Right lung (tissue), 5 donors: Measurements from ENCODE around the gene PRKAB1. TPM values are rescaled to one million over a fixed set of nuclear protein-coding genes. Genes with fewer than 3 reads are reported as not detected.
A peak's percentile ranks its signal among the peaks of the same experiment; 100 is the strongest.

ENCODE experiments used
- DNase-seq, 2 donors: peaks; one replicate each; pipeline ENCODE4 v3.0.0-alpha.2; 2013
- polyA plus RNA-seq, 5 donors: library from polyadenylated mRNA; unstranded; fragments of 120-200 nt; gene quantifications; one replicate each; pipeline versions ENCODE4 v1.2.1 to v1.2.3, GENCODE V29; 2013; ENCODE audit warnings: inconsistent platforms in 1 of 5, low replicate concordance in 1 of 5; ENCODE audit not compliant: insufficient read length in 5 of 5, insufficient read depth in 1 of 5

Gene PRKAB1
- polyA plus RNA-seq, 5 donors: 61.8 to 89.8 (median 67.8) TPM

DNA sequence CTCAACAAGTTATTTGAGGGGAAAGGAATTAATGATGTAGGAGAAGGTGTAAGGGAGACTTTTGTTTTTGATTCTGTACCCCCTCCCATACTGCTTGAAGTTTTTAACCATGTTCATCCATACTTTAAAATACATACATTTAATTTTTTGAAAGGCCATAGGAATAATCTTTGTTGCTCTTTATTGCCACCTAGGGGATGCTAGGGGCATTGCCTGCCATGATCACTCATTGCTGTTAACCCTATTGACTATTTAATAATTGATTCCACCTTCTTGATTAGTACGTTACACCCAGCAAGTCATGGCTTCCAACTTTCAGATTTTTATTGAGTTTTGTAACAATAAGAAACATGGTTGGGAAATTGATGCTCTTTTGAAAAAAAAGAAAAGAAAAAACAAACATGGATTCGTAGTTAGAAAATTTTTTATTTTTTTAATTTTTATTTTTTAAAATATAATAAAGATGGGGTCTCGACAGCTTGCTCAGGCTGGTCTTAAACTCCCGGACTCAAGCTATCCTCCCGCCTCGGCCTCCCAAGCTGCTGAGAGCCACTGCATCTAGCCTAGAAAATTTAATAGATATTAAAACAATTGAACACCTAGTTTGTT lies 8.5 kb upstream of the PRKAB1 start:
- DNase-seq: no peak

DNA sequence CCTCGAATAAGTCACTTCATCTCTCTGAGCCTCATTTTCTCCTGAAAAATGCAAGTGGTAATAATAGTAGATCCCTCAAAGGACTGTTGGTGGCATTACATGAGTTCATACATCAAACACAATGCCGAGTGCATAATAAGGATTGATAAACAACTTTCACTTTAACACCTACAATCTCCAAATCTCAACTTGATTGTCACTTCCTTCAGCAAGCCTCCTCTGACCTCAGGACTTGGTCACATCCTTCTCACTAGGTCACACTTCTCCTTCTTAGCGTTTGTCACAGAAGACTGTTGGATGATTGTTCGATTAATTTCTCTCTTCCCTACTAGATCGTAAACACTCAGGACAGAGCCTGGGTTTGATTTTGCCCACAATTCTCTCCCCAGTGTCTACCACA lies 7.9 kb upstream of the PRKAB1 start:
- no peak for DNase-seq

DNA sequence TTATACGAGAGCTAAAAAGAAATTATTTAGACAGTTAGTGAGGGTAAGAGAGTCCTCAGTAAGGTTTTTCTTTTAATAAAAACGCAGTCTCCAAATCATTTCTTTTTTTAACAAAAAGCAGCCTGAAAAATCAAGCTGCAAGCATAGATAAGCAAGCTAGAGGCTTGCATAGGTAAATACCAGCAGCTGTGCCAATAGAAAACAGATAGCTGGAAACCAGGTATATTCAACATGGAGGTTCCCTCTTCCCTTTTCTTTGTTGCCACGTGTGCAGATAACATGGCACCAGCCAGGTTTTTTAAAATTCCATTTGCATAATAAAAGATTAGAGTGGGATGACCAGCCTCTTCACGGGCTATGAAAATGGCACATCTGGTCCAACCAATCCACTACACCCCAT lies 6.1 kb upstream of the PRKAB1 start:
- no peak for DNase-seq

DNA sequence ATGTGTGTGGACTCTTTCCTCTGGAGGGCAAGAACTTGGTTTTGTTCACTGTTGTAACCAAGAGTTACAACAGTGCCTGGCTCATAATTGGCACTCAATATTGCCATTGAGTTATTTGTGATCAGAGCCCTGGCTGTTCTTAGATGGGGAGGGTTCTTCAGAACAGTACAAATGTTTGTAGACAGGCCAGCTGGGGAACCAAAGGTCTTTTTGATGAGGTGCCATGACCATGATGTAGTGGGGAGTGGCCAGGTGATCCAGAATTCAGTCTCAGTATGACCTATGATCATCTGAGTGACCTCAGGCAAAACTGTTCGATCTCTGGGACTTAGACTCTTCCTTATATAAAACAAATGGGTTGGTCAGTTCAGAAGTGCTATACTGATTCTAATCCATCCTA lies 3.3 kb upstream of the PRKAB1 start:
- no peak for DNase-seq

DNA sequence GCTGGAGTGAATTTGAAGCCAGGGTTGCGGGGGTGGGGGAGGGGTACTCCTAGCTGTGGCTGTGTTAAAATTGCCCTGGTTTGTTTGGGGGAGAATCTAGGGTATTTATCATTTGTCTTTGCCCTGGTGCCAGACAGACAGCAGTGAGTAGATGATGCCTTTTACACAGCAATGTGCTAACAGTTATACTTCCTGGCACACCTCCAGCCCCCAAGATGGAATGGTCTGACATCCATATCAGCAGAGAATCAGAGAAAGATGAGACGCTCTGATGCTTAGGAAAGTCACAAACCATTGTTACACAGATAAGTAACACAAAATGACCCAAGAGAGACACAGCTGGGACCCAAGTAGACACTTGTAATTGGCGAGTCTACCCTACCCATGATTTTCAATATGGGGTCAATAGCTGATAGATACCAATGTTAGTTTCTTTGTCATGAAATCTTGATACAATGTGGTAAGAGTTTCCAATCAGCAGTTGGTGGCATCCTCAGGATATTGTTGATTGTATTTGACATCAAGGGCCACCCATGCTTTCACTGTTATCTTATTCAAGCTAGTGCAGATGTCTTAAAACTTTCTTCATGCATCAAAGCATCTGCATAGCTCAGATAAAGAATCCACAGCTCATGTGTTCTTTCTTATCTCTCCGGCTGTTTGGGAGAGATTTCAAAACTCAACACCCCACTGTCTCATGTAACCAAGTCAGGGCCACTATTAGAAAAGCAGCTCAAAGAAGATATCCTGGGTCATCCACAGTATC lies 2.6 kb upstream of the PRKAB1 start:
- DNase-seq: no peak

DNA sequence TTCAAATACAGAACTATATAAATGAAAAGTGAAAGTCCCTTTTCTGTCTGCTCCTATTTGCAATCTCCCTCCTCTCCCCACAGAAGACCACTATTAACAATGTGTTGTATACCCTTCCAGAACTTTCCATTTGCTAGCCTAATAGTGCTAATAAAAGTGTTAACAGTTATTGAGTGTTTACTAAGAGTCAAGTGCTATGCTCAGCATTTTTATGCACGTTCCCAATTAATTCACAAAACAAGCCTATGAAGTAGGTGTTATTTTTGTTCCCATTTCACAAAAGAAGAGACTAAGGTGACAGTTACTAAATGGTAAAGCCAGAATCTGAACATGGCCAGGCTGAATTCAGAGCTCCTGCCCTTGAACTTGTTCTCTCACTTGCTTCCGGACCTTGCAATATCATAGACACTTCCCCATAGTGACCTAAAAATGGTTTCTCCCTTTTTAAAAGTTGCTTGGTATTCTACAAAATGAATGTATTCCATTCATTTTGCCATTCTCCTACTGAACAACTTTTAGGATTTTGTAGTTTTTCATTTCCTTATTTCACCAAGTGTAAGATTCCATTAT lies 1.6 kb upstream of the PRKAB1 start:
- no peak for DNase-seq

DNA sequence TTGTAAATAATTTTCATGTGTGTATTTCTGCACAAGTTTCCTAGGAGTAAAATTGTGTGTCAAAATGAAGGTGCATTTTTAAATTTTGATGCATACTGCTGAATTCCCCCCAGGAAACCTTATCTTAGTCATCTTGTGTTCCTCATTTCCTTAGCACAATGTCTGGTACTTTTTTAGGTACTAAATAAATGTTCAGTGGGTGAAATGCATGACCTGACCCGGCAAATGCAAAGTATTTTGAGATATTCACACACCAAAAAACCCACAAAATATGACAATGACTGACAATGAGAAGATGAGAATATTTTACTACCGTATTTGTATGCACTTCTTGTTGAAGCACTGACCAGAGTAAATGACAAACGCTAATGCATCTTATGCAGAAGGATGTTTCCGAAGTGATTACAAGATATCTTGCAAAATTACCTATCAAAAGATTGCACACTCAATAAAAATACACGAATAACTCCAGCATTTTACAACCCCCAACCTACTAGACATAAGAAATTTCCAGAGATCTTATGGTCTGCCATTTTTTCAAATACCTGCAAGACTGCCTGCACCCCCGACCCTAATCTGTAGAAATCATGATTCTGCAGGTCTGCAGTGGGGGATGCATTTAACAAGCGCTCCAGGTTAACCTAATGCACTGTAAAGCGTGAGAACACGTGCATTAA lies 895 bp upstream of the PRKAB1 start:
- no peak for DNase-seq

DNA sequence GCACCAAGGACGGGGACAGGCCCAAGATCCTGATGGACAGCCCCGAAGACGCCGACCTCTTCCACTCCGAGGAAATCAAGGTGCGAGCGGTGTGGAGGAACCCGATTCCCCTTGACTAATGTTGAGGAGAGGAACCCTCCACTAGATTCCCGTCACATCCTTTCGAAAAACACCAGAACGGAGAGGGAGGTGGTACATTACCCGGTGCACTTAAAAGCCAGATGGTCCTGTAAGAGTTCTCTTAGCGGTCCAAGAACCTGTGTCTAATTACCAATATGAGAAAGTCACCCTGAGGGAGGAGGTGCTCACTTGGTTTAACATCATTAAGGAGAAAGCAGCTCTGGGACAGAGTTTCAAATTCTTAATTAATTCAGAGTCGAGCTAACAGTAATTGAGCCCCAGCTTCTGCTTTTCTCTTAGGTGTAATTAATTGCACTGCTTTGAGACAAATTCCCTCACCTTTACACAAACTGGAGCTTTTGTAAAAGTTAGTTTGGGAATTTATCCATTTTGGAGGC lies 450 bp downstream of the PRKAB1 start:
- DNase-seq: no peak

DNA sequence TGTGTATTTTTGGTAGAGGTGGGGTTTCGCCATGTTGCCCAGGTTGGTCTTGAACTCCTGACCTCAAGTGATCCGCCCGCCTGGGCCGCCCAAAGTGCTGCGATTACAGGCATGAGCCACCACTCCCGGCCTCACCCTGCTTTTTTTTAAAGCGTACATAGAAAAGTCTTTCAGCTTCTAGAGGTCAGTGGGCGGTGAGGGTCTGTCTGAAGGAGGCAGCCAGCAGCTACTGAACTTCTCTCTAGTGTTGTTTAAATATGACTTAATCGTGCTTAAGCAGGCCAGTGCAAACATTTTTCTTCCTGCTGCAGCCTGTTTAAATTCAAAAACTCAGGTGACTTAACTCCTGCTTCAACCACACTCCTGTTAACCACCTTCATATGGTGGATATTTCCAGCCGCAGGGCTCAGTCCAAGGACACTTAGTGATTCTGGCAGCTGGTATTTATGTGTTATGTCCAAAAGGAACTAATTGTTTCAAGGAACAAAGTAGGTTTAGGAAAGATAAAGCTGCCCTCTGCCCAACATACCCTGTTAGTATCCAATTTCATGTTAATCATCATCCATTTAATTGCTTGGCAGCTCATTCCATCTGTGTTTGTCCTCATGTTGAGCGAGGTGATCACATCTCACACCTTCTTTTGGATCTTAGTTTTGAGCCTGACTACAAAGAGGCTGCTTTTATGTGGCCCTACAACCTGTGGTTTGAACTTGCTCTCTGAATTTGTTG lies 2.0 kb downstream of the PRKAB1 start:
- DNase-seq: peak in 1 of 2 donors; percentile 54

DNA sequence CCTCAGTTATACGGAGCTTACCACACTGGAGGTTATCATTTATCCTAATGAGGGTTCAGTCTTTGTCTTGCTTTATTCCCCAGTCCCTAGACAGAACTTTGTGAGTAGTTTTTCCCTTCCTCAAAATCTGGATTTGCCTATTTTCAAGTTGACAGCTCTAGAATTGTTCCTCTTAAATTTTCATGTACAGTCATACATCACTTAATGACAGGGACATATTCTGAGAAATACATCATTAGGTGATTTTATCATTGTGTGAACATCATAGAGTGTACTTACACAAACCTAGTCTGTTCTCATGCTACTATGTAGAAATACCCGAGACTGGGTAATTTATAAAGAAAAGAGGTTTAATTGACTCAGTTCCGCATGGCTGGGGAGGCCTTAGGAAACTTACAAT lies 3.1 kb downstream of the PRKAB1 start:
- no peak for DNase-seq

DNA sequence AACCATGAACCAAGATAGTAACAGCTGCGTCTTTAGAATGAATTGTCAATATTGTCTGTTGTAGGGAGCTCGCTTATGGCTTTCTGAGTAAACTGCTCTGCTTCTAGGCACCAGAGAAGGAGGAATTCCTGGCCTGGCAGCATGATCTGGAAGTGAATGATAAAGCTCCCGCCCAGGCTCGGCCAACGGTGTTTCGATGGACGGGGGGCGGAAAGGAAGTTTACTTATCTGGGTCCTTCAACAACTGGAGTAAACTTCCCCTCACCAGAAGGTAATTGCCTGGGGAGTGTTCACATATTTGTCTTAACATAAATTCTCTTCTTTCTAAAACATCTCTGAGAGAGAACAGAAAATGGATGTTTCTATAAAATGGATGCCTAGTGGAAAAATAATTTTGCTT lies 4.3 kb downstream of the PRKAB1 start:
- no peak for DNase-seq

DNA sequence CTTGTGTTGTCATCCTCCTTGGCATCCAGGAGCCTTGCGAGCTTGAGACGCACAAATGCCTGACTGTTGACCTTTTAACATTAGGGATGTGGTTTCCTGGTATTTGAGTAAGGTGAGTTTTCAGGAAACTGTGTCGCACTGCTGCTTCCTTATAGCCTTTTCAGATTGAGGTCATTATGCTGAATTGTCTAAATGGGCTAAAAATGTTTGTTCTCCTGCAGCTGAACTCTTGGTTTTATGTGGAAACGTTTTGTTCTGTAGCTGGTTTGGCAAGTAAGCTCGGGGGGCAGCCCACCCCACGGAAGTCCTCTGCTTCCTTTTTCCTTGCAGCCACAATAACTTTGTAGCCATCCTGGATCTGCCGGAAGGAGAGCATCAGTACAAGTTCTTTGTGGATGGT lies 5.7 kb downstream of the PRKAB1 start:
- no peak for DNase-seq

DNA sequence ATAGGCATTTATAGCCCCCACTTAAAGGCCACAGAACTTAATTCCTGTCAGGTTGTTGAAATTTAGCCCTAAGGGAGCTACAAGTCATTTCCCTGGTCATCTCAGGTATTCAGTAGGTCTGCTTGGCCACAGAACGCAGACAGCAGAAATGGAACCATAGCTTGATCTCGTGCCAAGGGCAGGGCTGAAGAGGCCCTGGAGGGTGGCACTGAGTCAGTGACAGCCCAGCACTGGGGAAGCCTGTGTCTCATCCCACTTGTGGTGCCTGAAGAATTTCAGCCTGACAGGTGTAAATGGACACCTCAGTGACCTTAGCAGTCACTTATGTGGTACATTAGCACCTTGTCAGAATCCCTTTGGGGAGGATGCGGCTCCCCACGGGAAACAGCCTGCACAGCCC lies 6.6 kb downstream of the PRKAB1 start:
- DNase-seq: no peak

DNA sequence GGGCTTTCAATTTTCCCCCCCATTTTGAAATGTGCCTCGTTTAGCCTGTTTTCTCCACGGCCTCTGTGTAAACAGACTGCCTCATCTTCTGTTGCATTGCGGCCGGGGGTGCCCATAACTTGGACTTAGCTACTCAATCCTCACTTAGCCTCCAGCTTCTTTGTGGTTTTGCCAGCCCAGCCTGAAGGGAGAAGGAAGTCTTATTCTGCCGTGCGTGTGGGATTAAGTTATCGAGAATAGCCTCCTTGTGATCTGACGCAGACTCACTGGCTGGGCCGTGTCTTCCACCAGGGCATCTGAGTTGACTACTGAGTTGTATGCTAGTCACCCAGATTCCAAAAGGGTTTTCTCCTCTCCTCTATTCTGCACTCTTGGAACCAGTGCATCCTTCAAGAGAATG lies 8.1 kb downstream of the PRKAB1 start:
- DNase-seq: no peak

DNA sequence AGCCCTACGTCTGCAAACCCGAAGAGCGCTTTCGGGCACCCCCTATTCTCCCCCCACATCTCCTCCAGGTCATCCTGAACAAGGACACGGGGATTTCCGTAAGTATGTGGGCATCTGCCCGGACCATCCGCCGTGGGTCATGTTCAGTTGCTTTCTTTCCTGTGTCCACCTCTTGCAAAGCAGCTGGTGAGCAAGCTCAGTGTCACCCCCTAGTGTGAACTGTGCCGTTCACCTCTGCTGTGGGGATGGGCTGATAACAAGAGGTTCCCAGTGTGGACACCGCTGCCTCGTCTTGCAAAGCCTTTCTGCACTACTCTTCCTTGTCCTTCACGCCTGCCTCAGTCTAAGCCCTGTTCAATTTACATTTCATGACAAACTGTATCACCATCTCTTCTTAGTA lies 8.6 kb downstream of the PRKAB1 start:
- no peak for DNase-seq

DNA sequence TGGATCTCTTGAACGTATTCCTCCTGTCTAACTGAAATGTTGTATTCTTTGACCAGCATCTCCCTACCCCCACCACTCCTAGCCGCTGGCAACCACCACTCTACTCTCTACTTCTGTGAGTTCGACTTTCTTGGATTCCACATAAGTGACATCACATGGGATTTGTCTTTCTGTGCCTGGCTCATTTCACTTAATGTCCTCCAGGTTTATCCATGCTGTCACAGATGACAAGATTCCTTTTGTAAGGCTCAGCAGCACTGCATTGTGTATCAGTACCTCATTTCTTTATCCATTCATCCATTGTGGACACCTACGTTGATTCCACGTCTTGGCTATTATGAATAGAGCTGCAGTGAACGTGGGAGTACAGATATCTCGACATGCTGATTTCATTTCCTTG lies 10.5 kb downstream of the PRKAB1 start:
- DNase-seq: no peak

DNA sequence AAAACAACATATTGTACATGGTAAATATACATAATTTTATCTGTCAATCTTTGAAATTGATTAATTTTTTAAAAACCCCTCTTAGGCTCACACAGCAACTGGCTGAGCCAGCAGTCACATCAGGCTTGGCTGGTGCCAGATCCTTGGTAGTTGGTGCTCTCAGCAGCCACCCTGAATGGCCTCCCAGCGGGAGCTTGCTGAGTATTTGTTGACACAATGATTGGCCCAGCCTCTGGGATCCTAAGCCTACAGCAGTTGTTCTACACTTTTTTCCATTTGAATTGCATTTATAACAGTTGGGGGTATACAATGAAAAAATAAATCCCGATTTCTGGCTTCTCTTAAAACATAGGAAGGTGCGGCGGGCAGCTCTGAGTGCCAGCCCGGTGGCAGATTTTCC lies 11.1 kb downstream of the PRKAB1 start:
- no peak for DNase-seq

DNA sequence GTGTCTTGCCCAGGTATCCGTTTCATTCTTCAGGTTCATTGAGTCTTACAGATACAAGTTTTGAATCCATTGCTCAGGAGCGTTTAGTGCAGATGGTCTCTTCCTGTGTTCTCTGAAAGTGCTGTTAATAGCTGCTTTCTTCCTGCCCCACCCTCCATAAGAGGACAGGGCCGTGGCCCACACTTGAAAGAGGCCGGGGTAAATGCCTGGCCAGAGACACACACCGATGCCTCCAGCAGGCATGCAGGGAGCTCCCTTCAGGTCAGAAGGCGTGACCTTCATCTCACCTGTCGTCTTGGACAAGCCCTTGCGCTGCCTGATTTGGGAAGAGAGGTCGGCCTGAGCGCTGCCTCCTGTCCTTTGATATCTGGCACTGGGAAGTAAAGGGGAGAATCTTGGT lies 11.6 kb downstream of the PRKAB1 start:
- no peak for DNase-seq

DNA sequence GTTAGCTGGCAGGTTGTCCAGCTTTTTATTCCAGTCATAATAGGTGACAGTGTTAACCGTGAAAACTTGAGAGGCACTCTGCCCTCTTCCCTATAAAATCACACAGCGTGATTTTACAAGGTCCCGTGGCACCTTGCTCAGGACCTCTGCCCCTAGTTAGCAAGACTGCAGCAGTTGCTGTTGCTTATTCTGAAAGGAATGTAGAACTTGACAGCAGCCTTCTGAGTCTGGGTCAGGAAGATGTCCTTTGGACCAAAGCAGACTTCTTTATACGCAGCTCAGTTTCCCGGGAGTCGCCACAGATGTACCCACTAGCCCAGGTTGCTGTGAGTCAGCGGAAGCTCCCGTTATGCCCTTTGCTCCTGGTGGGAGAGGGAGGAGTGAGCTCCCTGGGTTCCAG lies 13.2 kb downstream of the PRKAB1 start:
- no peak for DNase-seq

DNA sequence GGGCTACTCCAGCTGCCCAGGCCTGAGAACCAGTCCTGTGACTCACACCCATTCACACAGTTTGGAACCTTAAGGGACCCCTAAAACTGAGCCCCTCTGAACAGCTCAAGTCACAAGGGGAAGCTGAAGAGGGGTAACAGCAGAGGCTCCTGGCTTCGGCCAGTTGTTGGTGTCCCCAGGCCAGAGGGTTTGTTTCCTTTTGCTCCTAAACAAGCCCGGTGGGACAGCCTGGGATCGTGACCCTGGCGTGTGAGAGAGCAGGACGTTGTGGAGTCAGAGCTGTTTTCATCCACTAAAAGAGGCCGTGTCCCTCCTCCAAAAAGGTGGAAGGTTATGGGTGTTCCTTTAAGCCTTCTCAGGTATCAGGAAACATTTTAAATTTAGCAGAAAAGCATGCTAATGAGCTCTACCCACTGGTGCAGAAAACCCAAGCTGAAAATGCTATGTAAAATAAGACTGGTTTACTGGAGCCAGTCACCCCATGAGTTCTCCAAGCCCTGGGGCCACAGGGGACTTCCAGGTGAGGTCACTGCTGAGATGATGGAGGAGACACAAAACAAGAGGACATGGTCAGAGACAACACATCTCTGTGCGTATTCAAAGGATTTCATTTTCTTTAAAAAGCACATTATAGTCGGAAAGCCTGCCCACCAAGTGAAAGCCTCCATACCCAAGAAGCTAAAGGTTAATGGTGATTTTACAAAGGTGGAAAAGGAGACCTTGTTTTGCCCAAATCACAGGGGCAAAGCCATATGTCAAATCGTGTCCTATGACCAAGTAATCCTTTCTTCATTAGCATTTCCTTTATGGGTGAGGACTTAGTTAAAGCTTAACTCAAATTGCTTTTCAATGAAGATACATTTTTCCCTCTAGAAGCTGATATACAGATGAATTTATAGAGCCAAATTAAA lies 14.1 kb downstream of the PRKAB1 start:
- DNase-seq: no peak
